Caki2 (cell line): ENCODE results near the gene CIB4. TPM values are rescaled to one million over a fixed set of nuclear protein-coding genes. Genes with fewer than 3 reads are reported as not detected.

ENCODE experiments used
- DNase-seq: peaks from one replicate; pipeline ENCODE4 v3.0.0-alpha.2; 2015; ENCODE audit warnings: low read depth
- in situ Hi-C: cut with HindIII; loops from 2 replicates; pipeline ENCODE4 v1.10.0; 2016; ENCODE audit warnings: low sequenced_read_pairs, low pct_unique_long_range_greater_than_20kb, mixed read lengths
- total RNA-seq: library from RNA; depleted of rRNA; stranded (reverse); fragments of >200 nt; shearing (Covaris generic); gene quantifications from 2 replicates; pipeline ENCODE4 v1.2.3, GENCODE V29; 2014; ENCODE audit warnings: low replicate concordance

The CIB4 gene
- total RNA-seq, 1 experiment from 2014 or later = not detected

- DNase-seq = no peak
- in situ Hi-C loops = no loop called here
Observed at GRCh38 chr2:26556309-26557243, 84.6 kb downstream of the CIB4 start.

GRCh38 chr2:26555246-26556133 is 85.7 kb downstream of the CIB4 start:
- in situ Hi-C loops = no loop called here
- no peak for DNase-seq

GRCh38 chr2:26552641-26553374 is 88.4 kb downstream of the CIB4 start:
- no peak for DNase-seq
- in situ Hi-C loops = no loop called here

- in situ Hi-C loops = no loop called here
Observed at GRCh38 chr2:26550276-26551015, 90.7 kb downstream of the CIB4 start.

GRCh38 chr2:26542676-26543505 is 98.3 kb downstream of the CIB4 start:
- no peak for DNase-seq

More at GRCh38 chr2:26550276-26551015, 90.7 kb downstream of the CIB4 start:
- no peak for DNase-seq

GRCh38 chr2:26542194-26542455 is 99.0 kb downstream of the CIB4 start:
- DNase-seq = no peak
- in situ Hi-C loops = no loop called here

More at GRCh38 chr2:26542676-26543505, 98.3 kb downstream of the CIB4 start:
- in situ Hi-C loops = no loop called here

GRCh38 chr2:26541401-26542193 is 99.6 kb downstream of the CIB4 start:
- DNase-seq = no peak
- in situ Hi-C loops = no loop called here

- in situ Hi-C loops = no loop called here
- no peak for DNase-seq
Observed at GRCh38 chr2:26540961-26541360, 100.2 kb downstream of the CIB4 start.

GRCh38 chr2:26540306-26540705 is 100.9 kb downstream of the CIB4 start:
- no peak for DNase-seq
- in situ Hi-C loops = no loop called here

- in situ Hi-C loops = no loop called here
- DNase-seq = no peak
Observed at GRCh38 chr2:26537826-26538475, 103.2 kb downstream of the CIB4 start.

- DNase-seq = no peak
- in situ Hi-C loops = no loop called here
Observed at GRCh38 chr2:26537069-26537825, 103.9 kb downstream of the CIB4 start.

GRCh38 chr2:26536371-26537068 is 104.6 kb downstream of the CIB4 start:
- in situ Hi-C loops = no loop called here
- no peak for DNase-seq

- no peak for DNase-seq
- in situ Hi-C loops = no loop called here
Observed at GRCh38 chr2:26535663-26536275, 105.4 kb downstream of the CIB4 start.

GRCh38 chr2:26534865-26535662 is 106.1 kb downstream of the CIB4 start:
- no peak for DNase-seq
- in situ Hi-C loops = no loop called here
